A549 (cell line): Measurements from ENCODE around the gene NINJ1.

Source experiments
- CHD2 ChIP-seq: fragments of 150-350 bp; IDR thresholded peaks from 2 replicates; pipeline ENCODE4 v1.6.1; 2014; ENCODE audit warnings: low read length; ENCODE audit not compliant: partially characterized antibody
- CHD4 ChIP-seq: fragments of 200-600 bp; sonication (generic); IDR thresholded peaks from 2 replicates; pipeline ENCODE4 v1.6.1; 2016; ENCODE audit warnings: antibody characterized with exemption, mild to moderate bottlenecking, borderline replicate concordance
- EP300 ChIP-seq, 2 experiments: fragments of >200 bp; sonication (Bioruptor Twin); formaldehyde crosslinking; IDR thresholded peaks; 2 replicates in 1 of 2; 3 replicates in 1 of 2; pipeline ENCODE4 v1.6.1; 2016 to 2017
- HDAC2 ChIP-seq: fragments of 200-600 bp; sonication (generic); IDR thresholded peaks from 2 replicates; pipeline ENCODE4 v1.6.1; 2016
- JUN ChIP-seq, 2 experiments: fragments of >200 bp; sonication (Bioruptor Twin); formaldehyde crosslinking; IDR thresholded peaks; 2 replicates in 1 of 2; 3 replicates in 1 of 2; pipeline ENCODE4 v1.6.1; 2016 to 2017
- PHF8 ChIP-seq: fragments of 200-600 bp; sonication (generic); IDR thresholded peaks from 2 replicates; pipeline ENCODE4 v1.6.1; 2016; ENCODE audit warnings: low read depth, mild to moderate bottlenecking, antibody characterized with exemption, moderate library complexity, borderline replicate concordance
- POLR2A ChIP-seq: IDR thresholded peaks from 2 replicates; pipeline ENCODE4 v1.6.1; 2012; ENCODE audit warnings: mild to moderate bottlenecking, low read length
- RAD21 ChIP-seq, 2 experiments: fragments of >200 bp in 1 of 2; sonication (Bioruptor Twin) in 1 of 2; formaldehyde crosslinking in 1 of 2; IDR thresholded peaks in 1 of 2; conservative IDR thresholded peaks in 1 of 2; 2 replicates in 1 of 2; 3 replicates in 1 of 2; pipeline ENCODE4 v1.6.1; 2012 to 2018; ENCODE audit warnings: inconsistent platforms in 1 of 2
- RNF2 ChIP-seq: fragments of 200-600 bp; sonication (generic); IDR thresholded peaks from 2 replicates; pipeline ENCODE4 v1.6.1; 2016; ENCODE audit warnings: low read depth, mild to moderate bottlenecking, antibody characterized with exemption, moderate library complexity, borderline replicate concordance
- SMC3 ChIP-seq: fragments of >200 bp; sonication (Bioruptor Twin); formaldehyde crosslinking; IDR thresholded peaks from 3 replicates; pipeline ENCODE4 v1.6.1; 2018; ENCODE audit warnings: inconsistent platforms
- ZNF302 ChIP-seq: fragments of 250-450 bp; sonication (Bioruptor Pico); IDR thresholded peaks from 2 replicates; pipeline ENCODE4 v1.9.0; 2021; ENCODE audit warnings: inconsistent platforms, mild to moderate bottlenecking, moderate library complexity
- TF ChIP-seq, protein P1 (sequence below): fragments of >200 bp; sonication (Bioruptor Twin); formaldehyde crosslinking; IDR thresholded peaks from 3 replicates; pipeline ENCODE4 v1.5.1; 2016
- TF ChIP-seq, protein P2 (sequence below): fragments of >200 bp; sonication (Bioruptor Twin); formaldehyde crosslinking; IDR thresholded peaks from 3 replicates; pipeline ENCODE4 v1.6.1; 2016

DNA sequence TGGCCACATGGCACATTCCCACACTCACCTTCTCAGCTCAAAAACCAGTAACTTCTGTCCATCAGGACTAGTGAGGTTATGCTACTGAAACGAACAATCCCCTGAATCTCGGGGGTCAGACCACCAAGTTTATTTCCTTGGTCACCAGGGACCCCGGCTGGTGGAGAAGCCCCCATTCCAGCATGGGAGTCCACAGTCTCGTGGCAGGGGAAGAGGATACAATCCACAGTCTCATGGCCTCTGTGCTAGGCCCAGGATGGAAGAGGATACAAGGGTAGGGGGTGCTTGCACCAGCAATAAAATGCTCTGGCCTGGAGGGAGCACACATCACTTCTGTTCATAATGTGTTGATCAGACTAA, 45.4 kb downstream of the NINJ1 start:
- TF ChIP-seq HDAC2 (no peak), PHF8 (no peak), EP300 (IDR thresholded peaks at IDR 0.05) (no peak), CHD4 (no peak), ZNF302 (CRISPR knock-in tag) (no peak), RNF2 (no peak), POLR2A (no peak), CHD2 (no peak), JUN (IDR thresholded peaks at IDR 0.05) (no peak), RAD21 (conservative IDR thresholded peaks at IDR 0.05 in 1 of 2, IDR thresholded peaks at IDR 0.05 in 1 of 2) (no peak), SMC3 (no peak)
- TF ChIP-seq, protein P1, sequence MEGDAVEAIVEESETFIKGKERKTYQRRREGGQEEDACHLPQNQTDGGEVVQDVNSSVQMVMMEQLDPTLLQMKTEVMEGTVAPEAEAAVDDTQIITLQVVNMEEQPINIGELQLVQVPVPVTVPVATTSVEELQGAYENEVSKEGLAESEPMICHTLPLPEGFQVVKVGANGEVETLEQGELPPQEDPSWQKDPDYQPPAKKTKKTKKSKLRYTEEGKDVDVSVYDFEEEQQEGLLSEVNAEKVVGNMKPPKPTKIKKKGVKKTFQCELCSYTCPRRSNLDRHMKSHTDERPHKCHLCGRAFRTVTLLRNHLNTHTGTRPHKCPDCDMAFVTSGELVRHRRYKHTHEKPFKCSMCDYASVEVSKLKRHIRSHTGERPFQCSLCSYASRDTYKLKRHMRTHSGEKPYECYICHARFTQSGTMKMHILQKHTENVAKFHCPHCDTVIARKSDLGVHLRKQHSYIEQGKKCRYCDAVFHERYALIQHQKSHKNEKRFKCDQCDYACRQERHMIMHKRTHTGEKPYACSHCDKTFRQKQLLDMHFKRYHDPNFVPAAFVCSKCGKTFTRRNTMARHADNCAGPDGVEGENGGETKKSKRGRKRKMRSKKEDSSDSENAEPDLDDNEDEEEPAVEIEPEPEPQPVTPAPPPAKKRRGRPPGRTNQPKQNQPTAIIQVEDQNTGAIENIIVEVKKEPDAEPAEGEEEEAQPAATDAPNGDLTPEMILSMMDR, result no peak
- TF ChIP-seq, protein P2, sequence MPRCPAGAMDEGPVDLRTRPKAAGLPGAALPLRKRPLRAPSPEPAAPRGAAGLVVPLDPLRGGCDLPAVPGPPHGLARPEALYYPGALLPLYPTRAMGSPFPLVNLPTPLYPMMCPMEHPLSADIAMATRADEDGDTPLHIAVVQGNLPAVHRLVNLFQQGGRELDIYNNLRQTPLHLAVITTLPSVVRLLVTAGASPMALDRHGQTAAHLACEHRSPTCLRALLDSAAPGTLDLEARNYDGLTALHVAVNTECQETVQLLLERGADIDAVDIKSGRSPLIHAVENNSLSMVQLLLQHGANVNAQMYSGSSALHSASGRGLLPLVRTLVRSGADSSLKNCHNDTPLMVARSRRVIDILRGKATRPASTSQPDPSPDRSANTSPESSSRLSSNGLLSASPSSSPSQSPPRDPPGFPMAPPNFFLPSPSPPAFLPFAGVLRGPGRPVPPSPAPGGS, result no peak
